HG03139 (cell line): ENCODE measurements around the gene TARBP1.
A peak's percentile ranks its signal among the peaks of the same experiment; 100 is the strongest.
"Not testable (repeated sequence)": the region's sequence is repeated elsewhere in the genome, so short reads cannot be mapped to it uniquely, and the experiment has no call there.

Experiments used
- ATAC-seq: cut with Tn5 transposase; IDR thresholded peaks from one replicate; pipeline ENCODE4 v1.9.1; 2021; ENCODE audit not compliant: unreplicated experiment

Gene TARBP1

GRCh38 chr1:234478481-234479309, at the start of gene TARBP1:
TSS of gene TARBP1 (minus strand) at chr1:234479179. CDS start at chr1:234479103, 76 bp downstream.
- ATAC-seq = peak; percentile 52

GRCh38 chr1:234528074-234528865, 49.3 kb upstream of the TARBP1 start:
- ATAC-seq = no peak

GRCh38 chr1:234527346-234527745, 48.4 kb upstream of the TARBP1 start:
- no peak for ATAC-seq

- ATAC-seq = no peak
These were observed 47.9 kb upstream of the TARBP1 start for GRCh38 chr1:234526922-234527321.

GRCh38 chr1:234525099-234525799, 46.3 kb upstream of the TARBP1 start:
- ATAC-seq = no peak

- no peak for ATAC-seq
These were observed 42.9 kb upstream of the TARBP1 start for GRCh38 chr1:234521836-234522235.

GRCh38 chr1:234520908-234521817, 42.2 kb upstream of the TARBP1 start:
- no peak for ATAC-seq

- ATAC-seq = no peak
These were observed 40.5 kb upstream of the TARBP1 start for GRCh38 chr1:234519506-234519905.

- ATAC-seq = no peak
These were observed 39.9 kb upstream of the TARBP1 start for GRCh38 chr1:234518876-234519275.

GRCh38 chr1:234518086-234518485, 39.1 kb upstream of the TARBP1 start:
- ATAC-seq = not testable (repeated sequence)

GRCh38 chr1:234517110-234517802, 38.3 kb upstream of the TARBP1 start:
- no peak for ATAC-seq

- no peak for ATAC-seq
These were observed 36.9 kb upstream of the TARBP1 start for GRCh38 chr1:234515821-234516241.

GRCh38 chr1:234515411-234515810, 36.4 kb upstream of the TARBP1 start:
- ATAC-seq = no peak

GRCh38 chr1:234512451-234512861, 33.5 kb upstream of the TARBP1 start:
- ATAC-seq = no peak

GRCh38 chr1:234509457-234510328, 30.7 kb upstream of the TARBP1 start:
- no peak for ATAC-seq

- no peak for ATAC-seq
These were observed 28.8 kb upstream of the TARBP1 start for GRCh38 chr1:234507626-234508387.

GRCh38 chr1:234507089-234507488, 28.1 kb upstream of the TARBP1 start:
- ATAC-seq = no peak

- no peak for ATAC-seq
These were observed 26.8 kb upstream of the TARBP1 start for GRCh38 chr1:234505769-234506102.
